H1 (cell line): Measurements from ENCODE around the gene EHBP1. TPM values are rescaled to one million over a fixed set of nuclear protein-coding genes. Genes with fewer than 3 reads are reported as not detected.

Source experiments
- BACH1 ChIP-seq: IDR thresholded peaks from 2 replicates; pipeline ENCODE4 v1.6.1; 2012; ENCODE audit warnings: low read length, improper control_type of control experiment
- CBX8 ChIP-seq: fragments of 300-800, 300-1000 bp; sonication (generic); IDR thresholded peaks from 2 replicates; pipeline ENCODE4 v1.7.1; 2016; ENCODE audit warnings: low read depth, low read length, borderline replicate concordance
- CHD1 ChIP-seq: IDR thresholded peaks from 2 replicates; pipeline ENCODE4 v1.6.1; 2012; ENCODE audit warnings: low read depth, low read length, improper control_type of control experiment
- CHD7 ChIP-seq: fragments of 300-600 bp; sonication (generic); IDR thresholded peaks from 2 replicates; pipeline ENCODE4 v1.7.1; 2012; ENCODE audit warnings: low read length, moderate library complexity, mild to moderate bottlenecking, inconsistent platforms; ENCODE audit not compliant: insufficient replicate concordance
- NRF1 ChIP-seq: IDR thresholded peaks from 2 replicates; pipeline ENCODE4 v1.6.1; 2011; ENCODE audit warnings: mild to moderate bottlenecking, low read depth, low read length, improper control_type of control experiment
- RAD21 ChIP-seq, 2 experiments: IDR thresholded peaks in 1 of 2; conservative IDR thresholded peaks in 1 of 2; 2 replicates each; pipeline ENCODE4 v1.6.1; 2011; ENCODE audit warnings: low read depth in 2 of 2, low read length in 2 of 2, improper control_type of control experiment in 1 of 2, inconsistent platforms in 1 of 2, mild to moderate bottlenecking in 1 of 2, moderate library complexity in 1 of 2
- RNF2 ChIP-seq: fragments of 200-900, 300-1000 bp; sonication (generic); IDR thresholded peaks from 2 replicates; pipeline ENCODE4 v1.7.1; 2016; ENCODE audit warnings: borderline replicate concordance, low read depth, mild to moderate bottlenecking, antibody characterized with exemption, low read length; ENCODE audit not compliant: poor library complexity, severe bottlenecking; ENCODE audit errors: missing control alignments
- SP1 ChIP-seq: IDR thresholded peaks from 2 replicates; pipeline ENCODE4 v1.6.1; 2011; ENCODE audit warnings: low read depth, low read length
- polyA plus RNA-seq, 7 experiments: library from polyadenylated mRNA; depleted of rRNA in 3 of 7; stranded (reverse) in 5 of 7; unstranded in 2 of 7; fragments of >200 nt in 5 of 7; fragments of 200-250 nt in 2 of 7; gene quantifications; 1 replicate in 5 of 7; 2 replicates in 1 of 7; 4 replicates in 1 of 7; pipeline versions ENCODE4 v1.2.1 to v1.2.3, GENCODE V29; 2011 to 2013; ENCODE audit warnings: missing spikeins in 2 of 7, mixed read lengths in 2 of 7
- total RNA-seq: library from RNA; stranded (reverse); fragmentation: NEBNext Ultra II Directional; extraction: Animal tissue kit (Norgen Biotek cat#: 25700); gene quantifications from 2 replicates; pipeline ENCODE4 v1.2.1, GENCODE V29; 2021
- TF ChIP-seq, protein P1 (sequence below), 3 experiments: IDR thresholded peaks; 1 replicate in 2 of 3; 2 replicates in 1 of 3; pipeline versions ENCODE4 v1.5.1 to v1.6.1; 2011; ENCODE audit warnings: low read length in 3 of 3, mild to moderate bottlenecking in 3 of 3, inconsistent platforms in 2 of 3, low read depth in 1 of 3, moderate library complexity in 1 of 3; ENCODE audit not compliant: insufficient read depth in 1 of 3; ENCODE audit errors: control extremely low read depth in 1 of 3

The EHBP1 gene
- total and polyA plus RNA-seq, 2 of the 8 experiments (the other 6 are each of a cell fraction or from before 2014, with no cell fraction given) = 12.0 to 64.1 TPM

- TF ChIP-seq CHD7 (no peak), CHD1 (no peak), SP1 (no peak), NRF1 (no peak), RAD21 (IDR thresholded peaks at IDR 0.05 in 1 of 2, conservative IDR thresholded peaks at IDR 0.05 in 1 of 2; ENCODE audit: low read depth in 2 of 2, low read length in 2 of 2) (no peak), BACH1 (no peak), RNF2 (no peak), CBX8 (no peak)
- TF ChIP-seq, protein P1, sequence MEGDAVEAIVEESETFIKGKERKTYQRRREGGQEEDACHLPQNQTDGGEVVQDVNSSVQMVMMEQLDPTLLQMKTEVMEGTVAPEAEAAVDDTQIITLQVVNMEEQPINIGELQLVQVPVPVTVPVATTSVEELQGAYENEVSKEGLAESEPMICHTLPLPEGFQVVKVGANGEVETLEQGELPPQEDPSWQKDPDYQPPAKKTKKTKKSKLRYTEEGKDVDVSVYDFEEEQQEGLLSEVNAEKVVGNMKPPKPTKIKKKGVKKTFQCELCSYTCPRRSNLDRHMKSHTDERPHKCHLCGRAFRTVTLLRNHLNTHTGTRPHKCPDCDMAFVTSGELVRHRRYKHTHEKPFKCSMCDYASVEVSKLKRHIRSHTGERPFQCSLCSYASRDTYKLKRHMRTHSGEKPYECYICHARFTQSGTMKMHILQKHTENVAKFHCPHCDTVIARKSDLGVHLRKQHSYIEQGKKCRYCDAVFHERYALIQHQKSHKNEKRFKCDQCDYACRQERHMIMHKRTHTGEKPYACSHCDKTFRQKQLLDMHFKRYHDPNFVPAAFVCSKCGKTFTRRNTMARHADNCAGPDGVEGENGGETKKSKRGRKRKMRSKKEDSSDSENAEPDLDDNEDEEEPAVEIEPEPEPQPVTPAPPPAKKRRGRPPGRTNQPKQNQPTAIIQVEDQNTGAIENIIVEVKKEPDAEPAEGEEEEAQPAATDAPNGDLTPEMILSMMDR (IDR thresholded peaks at IDR 0.05; ENCODE audit: control extremely low read depth in 1 of 3, insufficient read depth in 1 of 3, low read depth in 1 of 3, low read length in 3 of 3) = no peak
- TF ChIP-seq, all 59 proteins: peak for 0
Observed at GRCh38 chr2:62675062-62675461, 30.5 kb upstream of the EHBP1 start (continued).
